Mononuclear cell (primary cell): Measurements from ENCODE around the gene PTPRK. TPM values are rescaled to one million over a fixed set of nuclear protein-coding genes. Genes with fewer than 3 reads are reported as not detected.

Source experiments
- H3K27me3 ChIP-seq: 2 replicates; pipeline ENCODE4 v1.6.0; 2011; ENCODE audit warnings: low read length, control low read depth; ENCODE audit not compliant: insufficient read depth
- H3K4me1 ChIP-seq: 2 replicates; pipeline ENCODE4 v1.5.1; 2011; ENCODE audit warnings: mild to moderate bottlenecking, low read length, control low read depth; ENCODE audit not compliant: insufficient read depth
- H3K4me3 ChIP-seq: 2 replicates; pipeline ENCODE4 v1.5.1; 2011; ENCODE audit warnings: mild to moderate bottlenecking, low read length, moderate library complexity
- H3K9me3 ChIP-seq: 2 replicates; pipeline ENCODE4 v1.5.1; 2011; ENCODE audit warnings: low read depth, mild to moderate bottlenecking, control low read depth, low read length
- total RNA-seq: library from RNA; depleted of rRNA; stranded (reverse); fragments of >200 nt; gene quantifications from one replicate; pipeline ENCODE4 v1.2.3, GENCODE V29; 2012

PTPRK gene
- total RNA-seq, 1 donor = 3.4 TPM

DNA sequence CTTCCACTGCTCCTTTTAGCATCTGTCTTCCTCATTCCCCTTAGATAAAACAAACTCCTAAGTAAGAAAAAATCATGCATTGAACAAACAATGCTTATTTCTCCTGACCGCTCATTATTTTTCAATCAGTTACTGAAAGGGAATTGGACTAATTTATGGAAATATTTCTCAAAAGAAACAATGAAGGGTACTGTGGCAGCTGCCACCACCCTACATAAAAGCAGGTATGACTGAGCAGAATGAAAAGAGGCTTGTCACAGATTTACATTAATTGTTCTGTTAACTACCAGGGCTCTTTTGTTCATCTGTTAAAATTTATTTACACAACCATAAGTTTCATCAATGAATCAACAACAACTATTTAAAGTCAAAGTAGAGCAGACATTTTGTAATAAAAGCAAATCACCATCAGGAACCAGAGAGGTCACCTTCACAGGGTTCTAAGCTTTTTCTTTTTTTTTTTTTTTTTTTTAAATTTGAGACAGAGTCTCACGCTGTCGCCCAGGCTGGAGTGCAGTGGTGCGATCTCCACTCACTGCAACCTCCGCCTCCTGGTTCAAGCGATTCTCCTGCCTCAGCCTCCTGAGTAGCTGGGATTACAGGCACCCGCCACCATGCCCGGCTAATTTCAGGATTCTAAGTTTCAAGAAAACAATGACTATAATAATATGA, 204.0 kb downstream of the PTPRK start:
- Histone ChIP-seq H3K4me1 (no peaks in the 10 kb centered on the region), H3K9me3 (no peaks in the 10 kb centered on the region), H3K27me3 (no peaks in the 10 kb centered on the region), H3K4me3 (no peak overlapping the region)

DNA sequence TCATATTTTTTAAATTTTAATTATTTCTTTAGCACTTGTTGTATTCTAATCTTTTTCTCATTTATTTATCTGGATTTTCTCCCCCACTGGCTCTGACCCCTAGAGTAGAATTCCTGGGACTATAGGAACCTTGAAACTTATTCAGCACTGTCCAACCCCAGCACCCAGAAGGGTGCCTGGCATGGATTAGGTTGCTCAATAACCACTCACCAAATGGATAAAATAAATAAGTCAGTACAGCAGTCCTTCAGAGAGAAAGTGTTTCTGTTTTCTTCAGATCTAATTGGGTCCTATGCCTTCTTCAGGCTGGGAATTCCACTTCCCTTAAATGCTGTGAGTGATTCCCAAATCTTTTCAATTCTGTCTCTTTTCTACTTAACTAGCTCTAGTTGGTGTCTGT, 206.2 kb downstream of the PTPRK start:
- Histone ChIP-seq H3K4me3 (no peak overlapping the region), H3K4me1 (no peaks in the 10 kb centered on the region), H3K27me3 (no peaks in the 10 kb centered on the region), H3K9me3 (no peaks in the 10 kb centered on the region)

DNA sequence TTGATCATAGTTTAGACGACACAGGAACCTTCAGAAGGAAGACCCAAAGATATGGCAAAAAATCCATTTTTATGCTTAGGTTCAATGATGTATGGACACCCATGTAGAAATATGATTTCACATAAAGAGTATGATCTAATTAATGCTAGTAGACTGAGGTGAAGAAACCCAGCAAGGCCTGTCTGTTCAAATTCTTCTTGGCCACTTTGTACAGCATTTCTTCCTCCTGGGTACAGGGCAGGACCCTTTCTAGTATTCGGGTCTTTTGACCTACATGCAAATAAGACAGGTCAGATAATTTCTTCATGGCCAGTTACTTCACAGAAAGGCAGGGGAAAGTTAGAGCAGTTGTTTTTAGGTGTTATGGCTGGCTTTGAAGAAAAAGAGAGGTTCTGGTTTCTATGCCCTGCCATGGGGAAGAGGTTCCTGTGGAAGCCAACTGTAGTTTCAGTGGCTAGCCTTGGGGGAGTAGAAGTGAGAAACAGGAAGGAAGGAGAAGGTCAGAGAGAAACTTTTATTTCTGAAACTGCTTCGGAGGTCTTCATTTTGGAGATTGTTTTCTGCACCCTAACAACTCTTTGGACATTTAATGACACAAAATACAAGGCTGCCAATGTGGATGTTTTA, 208.3 kb downstream of the PTPRK start:
- Histone ChIP-seq H3K4me3 (no peak overlapping the region), H3K4me1 (no peaks in the 10 kb centered on the region), H3K27me3 (no peaks in the 10 kb centered on the region), H3K9me3 (no peaks in the 10 kb centered on the region)

DNA sequence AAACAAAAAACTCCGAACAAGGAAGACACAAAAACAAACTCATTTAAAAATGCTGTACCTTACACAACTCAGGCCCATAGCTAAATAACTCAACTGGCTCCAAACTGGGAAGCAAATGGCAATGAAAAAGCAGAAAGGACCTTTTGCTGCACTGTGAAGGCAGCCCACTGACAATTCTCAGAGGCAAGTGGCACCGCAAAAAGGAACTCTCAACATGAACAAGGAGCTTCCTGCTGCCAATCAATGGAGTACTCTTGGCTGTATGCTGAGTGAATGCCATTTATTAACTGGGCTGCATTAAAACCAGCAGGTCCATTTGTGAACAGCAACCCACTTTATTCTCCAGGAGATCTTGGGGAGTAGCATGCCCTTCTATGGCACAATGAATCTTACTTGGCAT, 209.9 kb downstream of the PTPRK start:
- H3K9me3 ChIP-seq = no peaks in the 10 kb centered on the region
- H3K4me3 ChIP-seq = no peak overlapping the region
- H3K27me3 ChIP-seq = no peaks in the 10 kb centered on the region

DNA sequence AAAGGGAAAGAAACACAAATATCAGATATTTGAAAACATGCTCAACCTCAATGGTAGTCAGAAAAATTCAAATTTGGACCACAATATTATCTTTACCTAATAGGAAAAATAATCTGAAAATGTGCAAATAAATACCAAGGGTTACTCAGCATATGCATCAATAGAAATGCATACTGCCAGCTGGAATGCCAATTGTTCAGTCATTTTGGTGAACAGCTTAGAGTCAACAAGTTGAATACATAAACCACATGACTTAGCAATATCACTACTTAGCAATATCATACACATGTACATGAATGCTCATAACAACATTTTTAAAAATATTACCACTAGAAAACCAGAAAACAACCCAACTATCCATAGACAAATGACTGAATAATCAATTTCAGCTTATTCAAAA, 212.7 kb downstream of the PTPRK start:
- Histone ChIP-seq H3K27me3 (no peaks in the 10 kb centered on the region), H3K9me3 (no peaks in the 10 kb centered on the region), H3K4me3 (no peak overlapping the region), H3K4me1 (no peaks in the 10 kb centered on the region)

More for the DNA sequence above, 209.9 kb downstream of the PTPRK start:
- no peaks in the 10 kb centered on the region for H3K4me1 ChIP-seq

DNA sequence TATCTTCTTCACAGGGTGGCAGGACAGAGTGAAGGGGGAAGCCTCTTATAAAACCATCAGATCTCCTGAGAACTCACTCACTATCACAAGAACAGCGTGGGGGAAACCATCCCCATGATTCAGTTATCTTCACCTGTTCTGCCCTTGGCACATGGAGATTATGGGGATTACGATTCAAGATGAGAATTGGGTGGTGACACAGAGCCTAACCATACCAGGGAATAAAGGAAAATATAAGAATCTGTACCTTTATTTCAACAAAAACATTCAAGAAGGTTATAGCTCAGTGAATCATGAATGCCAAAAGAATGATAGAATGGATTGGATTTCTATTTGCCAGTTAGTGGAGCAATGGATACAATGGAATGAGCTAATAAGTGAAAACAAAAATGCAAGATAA, 214.4 kb downstream of the PTPRK start:
- Histone ChIP-seq H3K4me3 (no peak overlapping the region), H3K27me3 (no peaks in the 10 kb centered on the region), H3K9me3 (no peaks in the 10 kb centered on the region), H3K4me1 (no peaks in the 10 kb centered on the region)

DNA sequence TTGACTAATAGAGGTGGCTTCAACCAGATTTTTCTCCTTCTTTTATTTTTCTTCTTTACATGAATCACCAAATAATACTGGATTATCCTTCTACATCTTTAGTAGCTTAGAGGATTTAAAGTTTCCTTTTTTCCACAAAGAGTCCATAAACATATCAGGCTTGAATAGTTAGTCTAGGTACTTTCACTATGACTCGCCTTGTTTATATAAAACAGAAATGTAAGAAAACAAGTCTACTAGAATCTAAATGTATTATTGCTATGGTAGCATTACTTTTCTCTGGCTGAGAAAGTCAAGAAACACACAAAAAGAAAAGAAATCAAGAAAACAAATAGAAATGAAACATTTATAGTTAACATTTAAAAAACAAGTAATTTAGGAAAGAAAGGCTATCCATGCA, 215.2 kb downstream of the PTPRK start:
- Histone ChIP-seq H3K4me1 (no peaks in the 10 kb centered on the region), H3K4me3 (no peak overlapping the region), H3K27me3 (no peaks in the 10 kb centered on the region), H3K9me3 (no peaks in the 10 kb centered on the region)

DNA sequence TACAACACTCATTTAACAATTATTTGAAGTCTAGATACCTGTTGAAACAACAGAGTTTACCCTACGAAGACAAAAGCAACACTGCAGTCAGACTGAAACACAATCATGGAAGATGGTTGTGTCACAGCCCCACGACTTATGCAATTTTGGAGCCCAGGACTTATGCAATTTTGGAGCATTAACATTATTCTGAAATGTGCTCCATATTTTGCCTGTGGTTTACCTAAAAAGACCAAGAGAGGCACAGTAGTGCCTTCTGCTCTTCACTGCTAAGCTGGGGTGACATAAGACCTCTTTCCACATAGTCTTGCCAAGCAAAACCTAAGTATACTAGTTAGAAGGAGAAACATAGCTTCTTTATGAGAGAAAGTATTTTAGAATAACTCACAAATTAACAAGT, 216.5 kb downstream of the PTPRK start:
- Histone ChIP-seq H3K27me3 (no peaks in the 10 kb centered on the region), H3K9me3 (no peaks in the 10 kb centered on the region), H3K4me1 (no peaks in the 10 kb centered on the region), H3K4me3 (no peak overlapping the region)

DNA sequence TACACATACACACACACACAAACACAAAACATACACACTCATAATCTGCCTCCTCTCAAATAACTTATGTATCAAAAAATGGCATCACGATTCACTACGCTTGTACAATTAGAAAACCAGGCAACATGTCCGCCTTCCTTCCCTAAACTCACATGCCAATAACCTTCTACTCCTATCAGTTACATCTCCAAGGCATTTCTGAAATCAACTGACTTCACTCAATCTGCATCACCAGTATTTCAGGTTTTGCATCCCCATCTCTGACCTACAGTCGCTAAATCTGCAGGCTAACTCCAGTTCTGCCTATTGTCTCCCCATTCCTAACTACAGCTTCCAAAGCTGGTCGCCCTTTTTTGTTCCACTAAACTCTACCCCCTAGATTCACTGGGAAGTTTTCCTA, 217.5 kb downstream of the PTPRK start:
- H3K9me3 ChIP-seq = no peaks in the 10 kb centered on the region
- H3K27me3 ChIP-seq = no peaks in the 10 kb centered on the region
- no peaks in the 10 kb centered on the region for H3K4me1 ChIP-seq
- H3K4me3 ChIP-seq = no peak overlapping the region

DNA sequence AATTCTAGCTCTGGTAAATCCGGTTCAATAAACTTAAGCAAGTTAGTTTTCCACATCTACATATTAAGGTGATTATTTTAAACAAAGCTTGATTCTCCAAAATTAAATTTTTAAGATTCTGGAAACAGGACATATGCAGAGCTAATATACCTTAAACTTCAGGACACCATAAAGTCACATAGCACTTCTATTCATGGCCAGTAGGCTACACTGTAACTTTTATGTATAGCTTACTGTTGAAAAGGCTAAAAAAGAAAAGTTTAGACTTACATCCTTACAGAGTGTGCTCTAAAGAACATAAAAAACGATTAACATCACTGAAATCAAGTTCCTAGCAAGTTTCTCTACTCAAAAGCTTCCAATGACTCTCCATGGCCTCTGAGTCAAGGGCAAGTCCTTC, 224.7 kb downstream of the PTPRK start:
- no peaks in the 10 kb centered on the region for H3K4me1 ChIP-seq
- no peak overlapping the region for H3K4me3 ChIP-seq
- no peaks in the 10 kb centered on the region for H3K27me3 ChIP-seq
- H3K9me3 ChIP-seq = no peaks in the 10 kb centered on the region

DNA sequence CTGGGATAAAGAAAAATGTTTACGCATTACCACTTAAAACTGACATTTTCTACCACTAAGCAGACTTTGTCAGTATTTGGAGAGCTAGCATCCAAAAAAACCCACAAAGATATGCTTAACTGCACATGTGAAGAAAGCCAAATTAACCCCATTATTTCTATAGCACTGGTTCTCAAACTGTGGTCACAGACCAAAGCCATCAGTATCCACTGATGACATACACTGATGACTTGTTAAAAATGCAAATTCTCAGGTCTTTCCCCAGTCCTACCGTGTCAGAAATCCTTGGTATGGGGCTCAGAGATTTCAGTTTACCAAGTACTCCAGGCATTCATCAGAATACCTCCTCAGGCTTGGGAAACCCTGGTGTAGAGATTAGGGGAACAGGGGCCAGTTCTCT, 230.2 kb downstream of the PTPRK start:
- no peaks in the 10 kb centered on the region for H3K4me1 ChIP-seq
- no peaks in the 10 kb centered on the region for H3K27me3 ChIP-seq
- H3K4me3 ChIP-seq = no peak overlapping the region
- H3K9me3 ChIP-seq = no peaks in the 10 kb centered on the region

DNA sequence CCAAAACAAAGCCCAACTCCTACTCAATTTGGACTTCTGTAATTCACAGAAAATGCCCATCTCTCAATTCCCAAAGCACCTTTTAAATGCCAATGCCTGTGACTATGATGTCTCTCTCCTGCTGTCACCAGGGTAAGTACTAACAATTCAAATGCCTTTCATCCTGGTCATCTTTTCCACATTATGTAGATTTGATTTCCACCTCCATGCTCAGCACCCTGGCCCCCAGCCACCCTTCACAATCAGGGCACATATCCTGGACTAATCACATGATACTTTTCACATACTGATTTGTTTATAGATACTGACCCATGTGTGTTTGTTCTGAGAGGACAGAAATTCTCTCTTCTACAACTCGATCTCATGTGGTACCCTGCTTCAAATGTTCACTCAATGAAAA, 236.3 kb downstream of the PTPRK start:
- no peak overlapping the region for H3K4me3 ChIP-seq
- no peaks in the 10 kb centered on the region for H3K27me3 ChIP-seq
- no peaks in the 10 kb centered on the region for H3K9me3 ChIP-seq

DNA sequence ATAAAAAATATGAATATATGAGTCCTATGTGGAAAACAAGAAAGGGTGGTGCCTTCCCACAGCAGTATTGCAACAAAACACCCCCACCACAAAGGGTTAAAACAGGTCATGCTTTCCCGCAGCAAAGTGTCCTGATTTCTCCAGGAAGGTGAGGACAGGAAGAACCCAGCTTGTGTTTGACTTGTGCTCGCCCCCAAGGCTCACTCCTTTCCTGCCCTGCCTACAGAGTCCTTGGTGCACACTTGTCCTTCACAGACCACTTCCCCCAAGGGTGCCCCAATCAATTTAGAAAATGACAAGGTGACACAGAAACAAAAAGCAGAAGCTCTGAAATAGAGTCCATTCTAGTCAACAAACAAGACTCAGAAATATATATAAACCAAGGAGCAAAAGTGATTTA, 237.4 kb downstream of the PTPRK start:
- no peaks in the 10 kb centered on the region for H3K9me3 ChIP-seq
- no peaks in the 10 kb centered on the region for H3K4me1 ChIP-seq
- H3K4me3 ChIP-seq = no peak overlapping the region
- H3K27me3 ChIP-seq = no peaks in the 10 kb centered on the region

More for the DNA sequence above, 236.3 kb downstream of the PTPRK start:
- H3K4me1 ChIP-seq = no peaks in the 10 kb centered on the region

DNA sequence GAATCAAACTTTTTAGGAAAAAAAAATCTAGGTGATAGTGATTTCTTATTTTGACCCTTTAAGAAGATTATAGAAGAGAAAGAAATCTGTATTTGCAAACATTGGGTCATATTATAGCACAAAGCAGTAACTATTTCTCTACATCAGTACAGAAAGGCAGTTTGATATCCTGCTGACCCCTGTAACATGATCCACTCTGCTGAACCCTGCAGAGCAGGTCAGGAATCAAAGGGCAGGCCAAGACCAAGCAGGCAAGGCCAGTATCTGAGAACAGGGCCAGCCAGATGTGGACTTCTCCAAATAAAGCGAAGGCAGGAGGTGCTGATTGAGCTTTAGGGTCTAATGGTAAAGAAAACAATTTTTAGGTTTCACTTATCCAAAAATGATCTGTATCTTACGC, 239.4 kb downstream of the PTPRK start:
- Histone ChIP-seq H3K4me1 (no peaks in the 10 kb centered on the region), H3K4me3 (no peak overlapping the region), H3K9me3 (no peaks in the 10 kb centered on the region), H3K27me3 (no peaks in the 10 kb centered on the region)

DNA sequence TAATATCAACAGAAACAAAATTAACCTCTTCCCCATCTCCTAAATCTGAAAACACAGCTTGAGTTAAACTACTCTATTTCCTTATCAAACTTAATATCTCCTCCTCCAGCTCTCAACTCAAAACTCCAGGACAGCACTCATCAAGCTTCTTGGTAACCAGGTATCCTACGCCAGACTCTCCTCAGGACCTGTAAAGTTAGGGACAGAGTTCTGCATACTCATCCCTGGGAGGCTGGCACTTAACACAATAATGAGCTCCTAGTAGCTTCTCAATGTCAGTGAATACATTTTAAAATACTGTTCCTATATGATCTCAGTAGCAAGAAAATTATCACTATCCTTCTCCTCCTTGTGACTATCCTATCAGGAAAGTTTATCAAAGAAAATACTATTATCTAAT, 240.3 kb downstream of the PTPRK start:
- H3K27me3 ChIP-seq = no peaks in the 10 kb centered on the region
- no peak overlapping the region for H3K4me3 ChIP-seq
- no peaks in the 10 kb centered on the region for H3K9me3 ChIP-seq
- H3K4me1 ChIP-seq = no peaks in the 10 kb centered on the region

DNA sequence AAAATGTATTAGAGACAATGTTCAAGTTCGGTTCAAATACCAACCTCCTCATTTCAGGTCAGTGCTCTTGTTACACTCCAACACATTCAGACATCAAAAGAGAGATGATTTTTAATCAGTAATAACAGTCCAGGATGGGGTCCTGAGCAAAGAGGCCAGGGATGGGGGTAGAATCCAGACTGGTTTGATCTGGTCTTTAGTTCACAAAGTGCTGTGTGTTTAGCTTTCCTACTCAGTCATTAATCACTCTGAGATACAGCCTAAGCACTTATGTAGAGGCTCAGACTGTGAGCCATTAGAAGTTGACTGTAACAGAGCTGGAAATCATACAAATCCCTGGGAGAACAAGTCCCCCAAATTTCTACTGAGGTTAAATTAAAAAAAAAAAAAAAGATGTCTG, 241.6 kb downstream of the PTPRK start:
- Histone ChIP-seq H3K4me1 (no peaks in the 10 kb centered on the region), H3K9me3 (no peaks in the 10 kb centered on the region), H3K27me3 (no peaks in the 10 kb centered on the region), H3K4me3 (no peak overlapping the region)
